Activated CD4-positive, alpha-beta T cell treated with anti-CD3 and anti-CD28 coated beads for 24 hours (primary cell): ENCODE data around the gene VWA5A.

Experiments used
- DNase-seq, 2 donors: peaks; one replicate each; pipeline ENCODE4 v3.0.0-alpha.2; 2020; ENCODE audit warnings: low read depth in 2 of 2

VWA5A gene

GRCh38 chr11:124114942-124115781, at the start of gene VWA5A:
Gene VWA5A (plus strand): TSS chr11:124115450. CDS start chr11:124117512, 2,062 bp downstream.
- peak; percentile 64 to 68 for DNase-seq

- DNase-seq, result no peak
Measured at GRCh38 chr11:124068601-124069110, 46.6 kb upstream of the VWA5A start.

- peak in 1 of 2 donors; percentile 8 for DNase-seq
Measured at GRCh38 chr11:124069429-124070401, 45.5 kb upstream of the VWA5A start.

GRCh38 chr11:124070915-124071622, 44.2 kb upstream of the VWA5A start:
- DNase-seq, result peak; percentile 35 to 58

- DNase-seq, result no peak
Measured at GRCh38 chr11:124071623-124071948, 43.7 kb upstream of the VWA5A start.

GRCh38 chr11:124072147-124072546, 43.1 kb upstream of the VWA5A start:
- DNase-seq, result no peak

GRCh38 chr11:124074554-124074953, 40.7 kb upstream of the VWA5A start:
- DNase-seq, result no peak

- no peak for DNase-seq
Measured at GRCh38 chr11:124075492-124075840, 39.8 kb upstream of the VWA5A start.

GRCh38 chr11:124075841-124076651, 39.2 kb upstream of the VWA5A start:
- DNase-seq, result no peak

GRCh38 chr11:124077266-124077665, 38.0 kb upstream of the VWA5A start:
- DNase-seq, result no peak

- DNase-seq, result no peak
Measured at GRCh38 chr11:124078591-124078990, 36.7 kb upstream of the VWA5A start.

GRCh38 chr11:124079631-124080326, 35.5 kb upstream of the VWA5A start:
- DNase-seq, result no peak

- no peak for DNase-seq
Measured at GRCh38 chr11:124080327-124081001, 34.8 kb upstream of the VWA5A start.

- no peak for DNase-seq
Measured at GRCh38 chr11:124081483-124081882, 33.8 kb upstream of the VWA5A start.

GRCh38 chr11:124082371-124082770, 32.9 kb upstream of the VWA5A start:
- DNase-seq, result no peak

- no peak for DNase-seq
Measured at GRCh38 chr11:124085583-124085982, 29.7 kb upstream of the VWA5A start.

GRCh38 chr11:124085997-124086846, 29.0 kb upstream of the VWA5A start:
- DNase-seq, result no peak

- no peak for DNase-seq
Measured at GRCh38 chr11:124090996-124091395, 24.3 kb upstream of the VWA5A start.

GRCh38 chr11:124093330-124093729, 21.9 kb upstream of the VWA5A start:
- no peak for DNase-seq
